Hematopoietic multipotent progenitor cell treated with erythropoietin and hydrocortisone succinate and interleukin-3 and kit ligand, for 8 days (in vitro differentiated cells): Measurements from ENCODE around the gene PRG2.
"Not testable (repeated sequence)": the region's sequence is repeated elsewhere in the genome, so short reads cannot be mapped to it uniquely, and the experiment has no call there.

Source experiments
- DNase-seq: peaks from one replicate; pipeline ENCODE4 v3.0.0-alpha.2; 2015

PRG2 gene

DNA sequence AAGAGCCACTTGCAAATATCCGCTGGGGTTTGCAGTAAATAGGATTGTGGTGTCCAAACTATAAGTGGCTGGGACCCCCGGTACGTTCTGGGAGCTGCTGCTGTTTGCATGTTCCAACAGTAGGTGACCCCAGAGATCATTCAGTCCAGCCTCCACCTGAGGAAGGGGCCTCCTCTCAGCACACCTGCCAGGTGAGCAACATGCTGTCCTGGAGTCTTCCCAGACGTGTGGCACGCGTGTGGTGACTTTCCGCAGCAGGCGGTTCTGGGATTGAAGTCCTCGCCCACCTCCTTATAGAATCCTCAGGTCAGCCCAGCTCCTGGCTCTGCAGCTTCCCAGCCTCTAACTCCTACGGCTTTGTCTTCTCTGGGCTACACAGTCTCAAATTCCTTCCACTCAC lies 45.6 kb downstream of the PRG2 start:
- DNase-seq = no peak

DNA sequence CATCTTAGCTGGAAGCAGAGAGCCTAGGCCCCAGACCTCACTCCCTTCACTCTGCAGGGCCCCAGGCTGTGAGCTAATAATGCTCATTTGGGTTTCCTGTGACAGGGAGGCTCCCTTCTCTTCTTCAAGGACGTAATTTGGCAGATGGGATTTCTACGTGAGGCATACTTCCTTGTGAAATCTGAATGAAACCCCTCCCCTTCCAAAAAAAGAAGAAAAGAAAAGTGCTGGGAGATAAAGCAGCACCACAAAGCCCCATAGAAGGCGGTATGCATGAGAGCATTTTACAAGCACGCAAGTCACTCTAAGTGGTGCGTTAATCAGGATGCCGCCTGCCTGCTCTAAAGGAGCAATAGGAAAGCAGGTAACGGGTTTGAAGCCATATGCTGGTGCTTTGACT lies 46.6 kb downstream of the PRG2 start:
- no peak for DNase-seq

DNA sequence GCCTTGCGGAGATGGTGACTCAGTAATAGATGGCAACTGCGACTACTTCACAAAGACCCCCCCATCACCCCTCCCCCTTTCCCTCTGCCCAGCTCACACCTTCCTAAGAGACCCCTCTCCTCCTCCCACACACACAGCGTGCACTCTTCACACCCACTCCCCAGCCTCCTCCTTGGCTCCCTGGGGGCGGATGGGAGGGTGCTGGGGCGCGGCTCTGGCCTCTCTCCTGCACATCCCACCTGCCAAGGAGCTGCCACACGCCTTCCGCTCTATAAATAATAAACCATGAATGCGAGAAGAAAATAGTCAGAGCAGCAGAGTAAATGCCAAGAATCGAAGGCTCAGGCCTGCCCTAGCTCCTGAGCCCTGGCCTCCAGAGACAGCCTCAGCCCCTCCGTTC lies 47.7 kb downstream of the PRG2 start:
- DNase-seq = no peak

DNA sequence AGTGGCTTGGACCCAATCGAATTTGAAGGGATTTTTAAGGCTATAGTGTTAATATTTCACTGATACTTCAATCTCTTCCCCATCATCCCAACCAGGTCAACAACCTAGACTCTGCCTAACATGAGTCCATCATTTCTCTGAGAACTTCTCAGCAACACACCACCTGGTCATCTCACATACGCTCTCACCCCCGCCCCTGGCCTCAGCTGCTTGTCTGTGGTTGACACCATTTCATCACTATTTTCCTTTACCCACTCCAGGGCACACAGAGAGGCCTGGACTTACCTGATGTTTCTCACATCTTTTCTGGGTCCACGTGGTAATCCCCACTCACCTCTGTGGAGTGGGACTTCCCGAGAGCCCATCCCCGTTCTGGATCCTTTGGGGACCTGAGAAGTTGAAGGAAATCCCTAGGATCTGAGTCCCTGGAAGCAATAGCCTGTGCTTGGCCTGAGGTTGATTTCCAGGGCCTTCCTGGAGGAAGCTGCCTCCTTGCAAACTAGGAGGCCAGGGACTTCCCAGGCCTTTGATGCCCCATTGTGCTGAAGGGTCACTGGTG lies 49.1 kb downstream of the PRG2 start:
- DNase-seq = no peak

DNA sequence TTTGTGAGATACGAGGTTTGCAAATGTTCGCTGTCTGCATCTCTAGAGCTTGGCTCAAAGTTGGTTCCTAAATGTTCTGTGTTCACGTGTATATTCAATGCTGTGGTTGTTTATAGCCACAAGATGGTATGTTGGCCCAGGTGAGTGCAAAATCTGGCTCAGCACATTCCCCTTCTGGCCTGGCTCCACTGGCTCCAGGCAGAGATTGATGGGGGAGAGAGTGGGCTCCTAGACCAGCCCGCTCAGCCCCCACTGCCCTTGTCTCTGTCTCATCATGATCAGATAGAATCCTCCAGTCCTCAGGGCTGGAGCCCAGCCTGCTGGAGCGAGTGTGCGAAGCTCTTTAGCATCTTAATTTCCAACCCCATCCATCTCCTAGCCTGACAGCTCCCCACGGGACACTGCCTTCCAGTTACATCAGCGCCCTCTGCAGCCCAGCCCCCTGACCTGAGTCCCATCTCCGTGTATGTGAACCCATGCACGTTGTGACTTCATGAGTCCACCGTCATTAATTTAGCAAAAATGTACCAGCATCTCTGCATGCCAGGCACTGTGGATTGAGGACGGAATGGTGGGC lies 50.3 kb downstream of the PRG2 start:
- DNase-seq = peak; percentile 43

DNA sequence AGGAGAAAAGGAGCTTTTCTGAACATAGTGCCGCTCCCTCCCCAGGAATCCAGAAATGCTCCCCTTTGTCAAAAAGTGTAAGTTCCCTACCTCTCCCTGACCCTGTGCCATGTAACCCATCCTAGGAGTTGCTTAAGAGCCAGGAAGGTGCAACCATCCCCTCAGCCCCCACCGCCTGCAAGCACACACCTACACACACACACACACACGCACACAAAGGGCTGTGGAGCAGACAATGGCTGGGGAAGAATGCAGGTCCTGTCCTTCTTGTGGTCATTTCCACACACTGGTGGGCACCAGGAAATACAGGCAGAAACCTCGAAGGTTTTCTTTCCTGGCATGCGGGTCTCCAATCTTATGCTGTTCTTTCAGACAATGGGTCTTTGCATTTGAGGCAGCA lies 51.1 kb downstream of the PRG2 start:
- DNase-seq = no peak

DNA sequence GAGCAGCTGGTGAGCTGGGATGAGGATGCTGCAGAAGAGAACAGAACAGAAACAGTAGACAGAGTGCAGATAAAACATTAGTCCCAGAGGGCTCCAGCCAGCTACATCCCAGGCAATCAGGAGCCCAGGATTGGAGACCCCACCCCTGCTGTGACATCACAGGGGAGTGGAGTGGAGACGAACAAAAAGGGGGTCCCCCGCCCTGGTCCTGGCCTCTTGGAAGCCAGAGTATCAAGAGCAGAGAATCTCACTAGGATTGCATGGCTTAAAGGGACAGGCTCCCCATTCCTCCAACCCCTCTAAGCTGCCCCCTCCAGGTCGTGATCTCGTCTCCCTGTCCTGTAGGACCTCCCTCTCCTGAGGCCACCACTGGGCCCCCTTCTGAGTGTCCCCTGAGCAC lies 52.3 kb downstream of the PRG2 start, which contains the start of gene P2RX3:
TSS of gene P2RX3 (plus strand) at position 211 of the 400 bp plus-strand sequence. CDS start 199 bp downstream, outside the sequence.
- DNase-seq = no peak

DNA sequence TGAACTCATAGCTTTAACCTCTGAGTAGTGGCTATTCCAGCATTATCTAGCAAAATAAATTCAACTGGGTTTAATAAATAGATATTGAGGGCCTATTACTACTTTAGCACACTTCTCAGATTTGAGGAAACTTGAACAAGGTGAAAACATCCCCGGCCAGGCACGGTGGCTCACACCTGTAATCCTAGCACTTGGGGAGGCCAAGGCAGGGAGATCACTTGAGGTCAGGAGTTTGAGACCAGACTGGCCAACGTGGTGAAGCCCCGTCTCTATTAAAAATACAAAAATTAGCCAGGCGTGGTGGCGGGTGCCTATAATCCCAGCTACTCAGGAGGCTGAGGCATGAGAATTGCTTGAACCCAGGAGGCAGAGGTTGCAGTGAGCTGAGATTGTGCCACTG lies 53.6 kb downstream of the PRG2 start:
- DNase-seq = not testable (repeated sequence)
